ENCODE measurements around the gene MRM3.
A peak's percentile ranks its signal among the peaks of the same experiment; 100 is the strongest.
"Not testable (repeated sequence)": the region's sequence is repeated elsewhere in the genome, so short reads cannot be mapped to it uniquely, and the experiment has no call there.

The MRM3 gene
- 23.4 to 30.8 reads per million in 2 donors for total RNA-seq

GRCh38 chr17:781805-782731 is at the start of gene MRM3, which contains the start of gene GLOD4:
MRM3 (plus strand) TSS chr17:782353; CDS start chr17:782379, 26 bp downstream.
GLOD4 (minus strand) TSS chr17:782280; CDS start chr17:782255, 25 bp downstream.
- peak; percentile 88 to 95 (median 92) for DNase-seq

GRCh38 chr17:732902-733720 is 49.0 kb upstream of the MRM3 start:
- peak in 1 of 5 experiments; percentile 57 for DNase-seq

GRCh38 chr17:733743-734142 is 48.4 kb upstream of the MRM3 start:
- no peak for DNase-seq

- DNase-seq, result no peak
These were observed 44.5 kb upstream of the MRM3 start for GRCh38 chr17:737561-738113.

GRCh38 chr17:740240-741017 is 41.7 kb upstream of the MRM3 start:
- peak in 1 of 5 experiments; percentile 46 for DNase-seq

GRCh38 chr17:742147-742793 is 39.9 kb upstream of the MRM3 start:
- DNase-seq, result no peak

GRCh38 chr17:743139-743538 is 39.0 kb upstream of the MRM3 start:
- DNase-seq, result no peak

GRCh38 chr17:744937-745336 is 37.2 kb upstream of the MRM3 start:
- no peak for DNase-seq

- DNase-seq, result no peak
These were observed 36.7 kb upstream of the MRM3 start for GRCh38 chr17:745406-745805.

- DNase-seq, result no peak
These were observed 36.0 kb upstream of the MRM3 start for GRCh38 chr17:746181-746580.

GRCh38 chr17:746783-747629 is 35.1 kb upstream of the MRM3 start:
- DNase-seq, result no peak

- not testable (repeated sequence) for DNase-seq
These were observed 33.5 kb upstream of the MRM3 start for GRCh38 chr17:748604-749003.

GRCh38 chr17:749359-749758 is 32.8 kb upstream of the MRM3 start:
- DNase-seq, result not testable (repeated sequence)

- no peak for DNase-seq
These were observed 31.6 kb upstream of the MRM3 start for GRCh38 chr17:750431-751037.

- peak in 3 of 5 experiments; percentile 32 to 78 (median 45) for DNase-seq
These were observed 30.7 kb upstream of the MRM3 start for GRCh38 chr17:751269-752001.

GRCh38 chr17:752002-752619 is 30.0 kb upstream of the MRM3 start, which contains the start of gene GEMIN4:
GEMIN4 (minus strand) TSS chr17:752264; CDS start chr17:752142, 122 bp downstream.
- peak; percentile 92 to 98 (median 94) for DNase-seq

- peak in 2 of 5 experiments; percentile 15 to 66 for DNase-seq
These were observed 29.4 kb upstream of the MRM3 start for GRCh38 chr17:752620-753219.

- no peak for DNase-seq
These were observed 28.7 kb upstream of the MRM3 start for GRCh38 chr17:753418-753817.
